Transverse colon (tissue), 4 donors: ENCODE data around the gene FRYL.

Source experiments
- POLR2A ChIP-seq: fragments of 450-650 bp; IDR thresholded peaks from one replicate; pipeline ENCODE4 v1.6.1; 2016; ENCODE audit warnings: antibody characterized with exemption, mild to moderate bottlenecking, moderate library complexity
- POLR2AphosphoS5 ChIP-seq, 3 donors: sonication (generic); formaldehyde crosslinking; IDR thresholded peaks; one replicate each; pipeline ENCODE4 v1.6.1; 2016; ENCODE audit warnings: antibody characterized with exemption in 3 of 3
- TF ChIP-seq, protein P1 (sequence below), 5 experiments: fragments of 200-600 bp in 3 of 5; fragments of 450-650 bp in 2 of 5; sonication (generic) in 3 of 5; IDR thresholded peaks; 1 replicate in 2 of 5; 2 replicates in 3 of 5; pipeline ENCODE4 v1.5.1; 2016 to 2017; ENCODE audit warnings: antibody characterized with exemption in 5 of 5, inconsistent platforms in 3 of 5, mild to moderate bottlenecking in 2 of 5, moderate library complexity in 1 of 5

DNA sequence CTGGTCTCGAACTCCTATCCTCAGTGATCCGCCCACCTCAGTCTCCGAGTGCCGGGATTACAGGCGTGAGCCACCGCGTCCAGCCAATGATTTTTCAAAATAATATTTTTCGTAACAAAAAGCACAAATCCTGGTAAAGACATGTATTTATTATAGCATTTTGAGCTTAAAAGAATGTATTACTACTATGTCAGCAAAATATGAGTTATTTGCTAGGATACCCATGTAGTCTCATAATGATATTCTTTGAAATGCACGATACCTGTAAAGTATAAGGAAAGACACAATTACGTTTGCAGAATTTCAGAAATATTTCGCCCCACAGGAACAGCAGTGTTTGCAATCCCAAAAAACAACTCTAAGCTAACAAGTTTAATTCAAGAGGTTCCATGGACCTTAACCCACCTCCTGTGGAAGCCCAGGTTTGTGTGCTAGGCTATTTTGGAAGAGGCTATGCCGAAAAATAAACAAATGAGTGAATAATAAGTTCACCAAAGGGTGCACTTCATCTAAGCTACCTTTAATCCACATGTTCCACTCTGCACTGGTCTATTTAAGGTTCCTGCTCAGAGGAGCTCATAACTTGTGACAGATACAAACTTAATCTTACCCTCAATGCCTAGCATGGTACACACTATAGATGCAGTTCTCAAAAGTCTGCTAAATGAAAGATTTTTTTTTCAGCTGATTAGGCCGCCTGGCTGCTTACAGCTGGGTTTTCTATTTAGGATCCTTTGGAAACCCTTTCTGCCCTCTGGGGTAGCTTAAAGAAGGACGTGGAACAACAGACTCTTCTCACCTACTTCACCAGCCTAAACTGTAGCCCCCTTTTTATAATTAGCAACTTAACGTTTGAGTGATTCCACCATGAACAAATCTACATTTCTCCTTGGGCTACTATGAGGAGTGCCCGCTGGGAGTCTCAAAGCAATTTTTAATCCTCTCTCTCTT is 5.0 kb downstream of the FRYL start:
- no peak for TF ChIP-seq POLR2A
- TF ChIP-seq POLR2AphosphoS5 (IDR thresholded peaks at IDR 0.05): no peak
- TF ChIP-seq, protein P1, sequence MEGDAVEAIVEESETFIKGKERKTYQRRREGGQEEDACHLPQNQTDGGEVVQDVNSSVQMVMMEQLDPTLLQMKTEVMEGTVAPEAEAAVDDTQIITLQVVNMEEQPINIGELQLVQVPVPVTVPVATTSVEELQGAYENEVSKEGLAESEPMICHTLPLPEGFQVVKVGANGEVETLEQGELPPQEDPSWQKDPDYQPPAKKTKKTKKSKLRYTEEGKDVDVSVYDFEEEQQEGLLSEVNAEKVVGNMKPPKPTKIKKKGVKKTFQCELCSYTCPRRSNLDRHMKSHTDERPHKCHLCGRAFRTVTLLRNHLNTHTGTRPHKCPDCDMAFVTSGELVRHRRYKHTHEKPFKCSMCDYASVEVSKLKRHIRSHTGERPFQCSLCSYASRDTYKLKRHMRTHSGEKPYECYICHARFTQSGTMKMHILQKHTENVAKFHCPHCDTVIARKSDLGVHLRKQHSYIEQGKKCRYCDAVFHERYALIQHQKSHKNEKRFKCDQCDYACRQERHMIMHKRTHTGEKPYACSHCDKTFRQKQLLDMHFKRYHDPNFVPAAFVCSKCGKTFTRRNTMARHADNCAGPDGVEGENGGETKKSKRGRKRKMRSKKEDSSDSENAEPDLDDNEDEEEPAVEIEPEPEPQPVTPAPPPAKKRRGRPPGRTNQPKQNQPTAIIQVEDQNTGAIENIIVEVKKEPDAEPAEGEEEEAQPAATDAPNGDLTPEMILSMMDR (IDR thresholded peaks at IDR 0.05): no peak
